GM23338 (cell line): ENCODE measurements around the gene CAPN9. TPM values are rescaled to one million over a fixed set of nuclear protein-coding genes. Genes with fewer than 3 reads are reported as not detected.

Experiments used
- ATAC-seq: fragments of 200-7000 bp; cut with Tn5 transposase; 3 replicates; pipeline ENCODE4 v1.9.1; 2020
- DNase-seq: peaks from one replicate; pipeline ENCODE4 v3.0.0-alpha.2; 2015; ENCODE audit warnings: low spot score
- H2AFZ ChIP-seq: fragments of 200-600 bp; sonication (generic); 2 replicates; pipeline ENCODE4 v1.8.0; 2016; ENCODE audit warnings: antibody characterized with exemption, mild to moderate bottlenecking, moderate library complexity
- H3F3A ChIP-seq: fragments of 200-600 bp; sonication (generic); replicated peaks from 2 replicates; pipeline ENCODE4 v1.8.0; 2017; ENCODE audit warnings: antibody characterized with exemption, mixed run types, low read depth
- H3K27ac ChIP-seq: fragments of 200-600 bp; sonication (generic); 2 replicates; pipeline ENCODE4 v1.6.1; 2016; ENCODE audit warnings: low read depth
- H3K27me3 ChIP-seq: fragments of 200-600 bp; sonication (generic); 2 replicates; pipeline ENCODE4 v1.8.0; 2016; ENCODE audit warnings: mild to moderate bottlenecking, mixed run types, moderate library complexity; ENCODE audit not compliant: insufficient read depth
- H3K36me3 ChIP-seq: fragments of 200-600 bp; sonication (generic); 2 replicates; pipeline ENCODE4 v1.8.0; 2016; ENCODE audit warnings: mild to moderate bottlenecking; ENCODE audit not compliant: insufficient read depth
- H3K4me1 ChIP-seq: fragments of 200-600 bp; sonication (generic); 2 replicates; pipeline ENCODE4 v1.8.0; 2016; ENCODE audit warnings: mild to moderate bottlenecking, moderate library complexity; ENCODE audit not compliant: insufficient read depth
- H3K4me2 ChIP-seq: fragments of 200-600 bp; sonication (generic); 2 replicates; pipeline ENCODE4 v1.7.1; 2017; ENCODE audit warnings: mixed run types
- H3K4me3 ChIP-seq: fragments of 200-600 bp; sonication (generic); 2 replicates; pipeline ENCODE4 v1.6.1; 2016; ENCODE audit warnings: mixed run types
- H3K79me2 ChIP-seq: fragments of 200-600 bp; sonication (generic); replicated peaks from 2 replicates; pipeline ENCODE4 v1.8.0; 2017; ENCODE audit warnings: mild to moderate bottlenecking; ENCODE audit not compliant: insufficient read depth
- H3K9me2 ChIP-seq: fragments of 200-600 bp; sonication (generic); 2 replicates; pipeline ENCODE4 v1.8.0; 2017; ENCODE audit not compliant: insufficient read depth
- H4K20me1 ChIP-seq: fragments of 200-600 bp; sonication (generic); replicated peaks from 2 replicates; pipeline ENCODE4 v1.8.0; 2017; ENCODE audit warnings: mild to moderate bottlenecking; ENCODE audit not compliant: insufficient read depth
- H3K27ac Mint-ChIP-seq: 2 replicates; pipeline ENCODE4 v1.8.0; 2020; ENCODE audit warnings: inconsistent platforms, mild to moderate bottlenecking, moderate library complexity, mixed read lengths
- H3K27me3 Mint-ChIP-seq: 3 replicates; pipeline ENCODE4 v1.8.0; 2022; ENCODE audit warnings: low read depth, mild to moderate bottlenecking, moderate library complexity, mixed read lengths, inconsistent platforms; ENCODE audit not compliant: insufficient read depth, poor library complexity
- H3K36me3 Mint-ChIP-seq: 3 replicates; pipeline ENCODE4 v1.8.0; 2021; ENCODE audit warnings: low read depth, mild to moderate bottlenecking, inconsistent platforms, moderate library complexity, mixed read lengths
- H3K4me1 Mint-ChIP-seq: 3 replicates; pipeline ENCODE4 v1.8.0; 2020; ENCODE audit warnings: mild to moderate bottlenecking, inconsistent platforms, mixed read lengths
- H3K4me3 Mint-ChIP-seq: 3 replicates; pipeline ENCODE4 v1.8.0; 2021; ENCODE audit warnings: moderate library complexity, mild to moderate bottlenecking, inconsistent platforms, mixed read lengths
- H3K9me3 Mint-ChIP-seq: 3 replicates; pipeline ENCODE4 v1.8.0; 2020; ENCODE audit warnings: moderate library complexity, mild to moderate bottlenecking, inconsistent platforms, mixed read lengths
- CREB1 ChIP-seq: fragments of 250-450 bp; sonication (Bioruptor Pico); IDR thresholded peaks from 2 replicates; pipeline ENCODE4 v1.5.0; 2020; ENCODE audit warnings: low read depth, mild to moderate bottlenecking, moderate library complexity
- CTCF ChIP-seq, 2 experiments: fragments of 200-600 bp in 1 of 2; sonication (generic) in 1 of 2; conservative IDR thresholded peaks; 2 replicates each; pipeline versions ENCODE4 v1.5.1 to v1.6.1; 2016 to 2017; ENCODE audit warnings: antibody characterized with exemption in 2 of 2, low read depth in 2 of 2, mild to moderate bottlenecking in 2 of 2, moderate library complexity in 1 of 2
- EZH2 ChIP-seq: fragments of 200-600 bp; sonication (generic); IDR thresholded peaks from one replicate; pipeline ENCODE4 v1.8.0; 2017; ENCODE audit warnings: antibody characterized with exemption, mild to moderate bottlenecking, low read depth; ENCODE audit not compliant: unreplicated experiment
- EZH2phosphoT487 ChIP-seq: fragments of 200-600 bp; sonication (generic); IDR thresholded peaks from one replicate; pipeline ENCODE4 v1.8.1; 2018; ENCODE audit warnings: antibody characterized with exemption; ENCODE audit not compliant: unreplicated experiment
- JUNB ChIP-seq: IDR thresholded peaks from one replicate; pipeline ENCODE4 v1.6.1; 2016; ENCODE audit warnings: antibody characterized with exemption; ENCODE audit not compliant: unreplicated experiment
- POLR2AphosphoS5 ChIP-seq: IDR thresholded peaks from 2 replicates; pipeline ENCODE4 v1.6.1; 2016; ENCODE audit warnings: antibody characterized with exemption, low read depth
- REST ChIP-seq: IDR thresholded peaks from one replicate; pipeline ENCODE4 v1.6.1; 2018; ENCODE audit warnings: antibody characterized with exemption; ENCODE audit not compliant: unreplicated experiment
- STAT1 ChIP-seq: IDR thresholded peaks from one replicate; pipeline ENCODE4 v1.6.1; 2016; ENCODE audit warnings: antibody characterized with exemption; ENCODE audit not compliant: unreplicated experiment
- ZNF114 ChIP-seq: fragments of 250-450 bp; sonication (Bioruptor Pico); IDR thresholded peaks from 2 replicates; pipeline ENCODE4 v1.5.0; 2020; ENCODE audit warnings: mild to moderate bottlenecking, moderate library complexity
- polyA plus RNA-seq: library from polyadenylated mRNA; unstranded; fragments of >200 nt; fragmentation: Nextera tagmentation; extraction: Ambion mirVana; gene quantifications from 2 replicates; pipeline ENCODE4 v1.2.1, GENCODE V29; 2016
- total RNA-seq: library from RNA; depleted of rRNA; stranded (reverse); fragments of >200 nt; shearing (Covaris generic); gene quantifications from 2 replicates; pipeline ENCODE4 v1.2.3, GENCODE V29; 2014

CAPN9 gene
- total and polyA plus RNA-seq, 2 experiments from 2014 or later: 0.07 TPM; not detected in 1

- TF ChIP-seq STAT1 (no peak), ZNF114 (CRISPR knock-in tag) (no peak), REST (no peak), POLR2AphosphoS5 (no peak), EZH2 (no peak), EZH2phosphoT487 (no peak)
Measured at GRCh38 chr1:230761443-230762167, 14.4 kb downstream of the CAPN9 start (continued).

- Histone ChIP-seq H3K36me3 (no peaks in the 10 kb centered on the region), H3K4me2 (no peak overlapping the region), H3K4me3 (no peak overlapping the region), H3K9me2 (0 out of 2 replicates have a peak, but pooled peaks cover 5% of the 10 kb centered on the region), H4K20me1 (no peaks in the 10 kb centered on the region), H3K27ac (no peak overlapping the region), H3F3A (no peaks in the 10 kb centered on the region), H2AFZ (no peak overlapping the region), H3K27me3 (no peaks in the 10 kb centered on the region), H3K4me1 (no peaks in the 10 kb centered on the region), H3K79me2 (no peaks in the 10 kb centered on the region)
- H3K4me3 Mint-ChIP-seq: no peak overlapping the region
- no peaks in the 10 kb centered on the region for H3K36me3 Mint-ChIP-seq
- H3K4me1 Mint-ChIP-seq: peaks cover 6% of the 10 kb centered on the region; the same call in 2 of the 3 replicates
- H3K27me3 Mint-ChIP-seq: peaks cover 9% of the 10 kb centered on the region
- no peak for DNase-seq
- ATAC-seq: no peak
- no peak overlapping the region for H3K27ac Mint-ChIP-seq
- H3K9me3 Mint-ChIP-seq: peaks cover 4% of the 10 kb centered on the region; the same call in 1 of the 3 replicates
- TF ChIP-seq STAT1 (no peak), JUNB (no peak), REST (no peak), CREB1 (CRISPR knock-in tag) (no peak), CTCF (conservative IDR thresholded peaks at IDR 0.05; ENCODE audit: low read depth in 2 of 2) (no peak), EZH2phosphoT487 (no peak), POLR2AphosphoS5 (no peak), ZNF114 (CRISPR knock-in tag) (no peak)
Measured at GRCh38 chr1:230763927-230764591, 16.9 kb downstream of the CAPN9 start.
